K562 (cell line): ENCODE data around the gene FOXA3. TPM values are rescaled to one million over a fixed set of nuclear protein-coding genes. Genes with fewer than 3 reads are reported as not detected.
A peak's percentile ranks its signal among the peaks of the same experiment; 100 is the strongest.

ENCODE experiments used
- CLOCK ChIP-seq: fragments of 250-450 bp; sonication (Bioruptor Pico); IDR thresholded peaks from 2 replicates; pipeline ENCODE4 v1.4.0; 2020; ENCODE audit warnings: mild to moderate bottlenecking, moderate library complexity, borderline replicate concordance
- CSDE1 ChIP-seq, 2 experiments: fragments of 450-650 bp; IDR thresholded peaks; 2 replicates each; pipeline ENCODE4 v1.6.1; 2016; ENCODE audit warnings: mild to moderate bottlenecking in 1 of 2
- JUNB ChIP-seq: fragments of 450-650 bp; formaldehyde crosslinking; conservative IDR thresholded peaks from 2 replicates; pipeline ENCODE4 v1.4.0; 2020; ENCODE audit warnings: mild to moderate bottlenecking
- MAX ChIP-seq: sonication (generic); formaldehyde crosslinking; IDR thresholded peaks from 2 replicates; pipeline ENCODE4 v1.9.0; 2022; ENCODE audit warnings: mild to moderate bottlenecking, missing genetic modification reagents
- RFX5 ChIP-seq: IDR thresholded peaks from 2 replicates; pipeline ENCODE4 v1.6.1; 2011; ENCODE audit warnings: low read depth, mild to moderate bottlenecking, improper control_type of control experiment, low read length
- TCFL5 ChIP-seq: fragments of 250-450 bp; sonication (Bioruptor Pico); conservative IDR thresholded peaks from 2 replicates; pipeline ENCODE4 v1.6.1; 2021; ENCODE audit warnings: mild to moderate bottlenecking, moderate library complexity, matching md5 sums
- ZEB2 ChIP-seq: fragments of 450-650 bp; IDR thresholded peaks from 2 replicates; pipeline ENCODE4 v1.6.1; 2016
- ZNF121 ChIP-seq: sonication (generic); formaldehyde crosslinking; conservative IDR thresholded peaks from 2 replicates; pipeline ENCODE4 v1.8.0; 2022; ENCODE audit warnings: missing genetic modification reagents
- polyA plus RNA-seq, 8 experiments: library from polyadenylated mRNA; depleted of rRNA in 4 of 8; stranded (reverse) in 5 of 8; unstranded in 3 of 8; fragments of >200 nt; fragmentation: Nextera tagmentation in 2 of 8; fragmentation: Illumina TruSeq in 1 of 8; extraction: Ambion mirVana in 2 of 8; extraction: Trizol in 1 of 8; gene quantifications; 2 replicates each; pipeline versions ENCODE4 v1.2.1 to v1.2.3, GENCODE V29; 2011 to 2014; ENCODE audit warnings: inconsistent platforms in 1 of 8, missing spikeins in 1 of 8
- total RNA-seq, 7 experiments: library from RNA; depleted of rRNA in 6 of 7; stranded (reverse); fragments of >200 nt in 6 of 7; fragmentation: Illumina TruSeq in 2 of 7; extraction: Trizol in 2 of 7; gene quantifications; 2 replicates each; pipeline versions ENCODE4 v1.2.1 to v1.2.3, GENCODE V29; 2011 to 2021; ENCODE audit warnings: low replicate concordance in 1 of 7
- TF ChIP-seq, protein P1 (sequence below): sonication (generic); formaldehyde crosslinking; IDR thresholded peaks from 2 replicates; pipeline ENCODE4 v1.8.0; 2022; ENCODE audit warnings: missing genetic modification reagents, mild to moderate bottlenecking, borderline replicate concordance
- TF ChIP-seq, protein P2 (sequence below): fragments of 200-800 bp; sonication (Bioruptor generic); IDR thresholded peaks from 2 replicates; pipeline ENCODE4 v1.6.1; 2016; ENCODE audit warnings: missing genetic modification characterization, missing compliant biosample characterization

Gene FOXA3
- total and polyA plus RNA-seq, 9 of the 15 experiments (the other 6 are each of a cell fraction or from before 2014, with no cell fraction given) = 1.3 to 15.5 (median 4.7) TPM

DNA sequence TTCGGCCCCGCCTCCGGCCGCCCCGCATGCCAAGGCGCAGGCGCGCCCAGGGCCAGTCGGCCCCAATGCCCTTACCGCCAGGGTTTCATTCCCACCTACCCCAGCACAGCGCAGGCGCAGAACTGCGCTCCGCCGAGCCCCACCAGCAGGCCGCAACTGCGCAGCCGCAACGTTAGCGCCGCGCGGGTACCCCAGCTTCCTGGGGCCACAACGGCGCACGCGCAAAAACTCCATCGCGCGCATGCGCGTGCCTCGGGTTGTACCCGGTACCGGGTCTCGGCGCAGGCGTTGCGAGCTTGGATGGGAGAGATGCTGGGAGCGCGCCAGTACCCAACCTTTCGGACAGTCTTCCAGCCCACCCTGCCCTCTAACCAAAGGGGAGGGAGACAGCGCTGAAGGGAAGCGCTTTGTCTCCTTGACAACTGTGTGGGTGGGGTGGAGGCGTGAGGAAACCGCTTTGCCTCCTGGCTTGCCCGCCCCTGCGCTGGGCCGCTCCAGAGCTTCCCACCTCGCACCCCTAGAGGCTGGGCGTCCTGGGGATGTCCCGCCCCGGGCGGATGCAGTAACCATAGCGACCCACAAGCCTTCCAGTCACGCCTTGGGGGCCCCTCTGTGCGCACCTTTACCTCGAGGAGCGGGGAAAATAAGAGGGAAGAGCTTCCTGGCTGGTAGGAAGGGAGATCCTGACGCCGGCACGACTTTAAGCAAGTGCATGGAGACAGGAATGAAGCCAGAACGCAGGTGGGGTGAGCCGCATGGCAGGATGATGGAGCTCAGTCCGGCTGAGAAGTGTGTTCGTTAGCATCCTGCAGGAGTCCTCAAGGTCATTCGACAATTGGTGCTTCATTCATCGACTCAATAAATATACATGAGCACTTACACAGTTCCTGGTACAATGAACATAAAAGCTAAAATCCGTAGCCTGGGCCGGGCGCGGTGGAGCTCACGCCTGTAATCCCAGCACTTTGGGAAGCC, 38.8 kb downstream of the FOXA3 start (continued):
- TF ChIP-seq, protein P1, sequence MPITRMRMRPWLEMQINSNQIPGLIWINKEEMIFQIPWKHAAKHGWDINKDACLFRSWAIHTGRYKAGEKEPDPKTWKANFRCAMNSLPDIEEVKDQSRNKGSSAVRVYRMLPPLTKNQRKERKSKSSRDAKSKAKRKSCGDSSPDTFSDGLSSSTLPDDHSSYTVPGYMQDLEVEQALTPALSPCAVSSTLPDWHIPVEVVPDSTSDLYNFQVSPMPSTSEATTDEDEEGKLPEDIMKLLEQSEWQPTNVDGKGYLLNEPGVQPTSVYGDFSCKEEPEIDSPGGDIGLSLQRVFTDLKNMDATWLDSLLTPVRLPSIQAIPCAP (CRISPR knock-in tag) = no peak
- TF ChIP-seq ZEB2 (peak; percentile 73), CLOCK (no peak), MAX (CRISPR knock-in tag) (peak; percentile 8; the same call in 1 of the 2 replicates), ZNF121 (CRISPR knock-in tag) (no peak), CSDE1 (IDR thresholded peaks at IDR 0.05) (peak in 1 of 2 experiments; percentile 65; a peak in 2 of 4 replicates), RFX5 (no peak), JUNB (CRISPR knock-in tag) (0 out of 2 replicates have a peak, but pooled peaks have one; percentile 10), TCFL5 (CRISPR knock-in tag) (no peak)
- TF ChIP-seq, protein P2, sequence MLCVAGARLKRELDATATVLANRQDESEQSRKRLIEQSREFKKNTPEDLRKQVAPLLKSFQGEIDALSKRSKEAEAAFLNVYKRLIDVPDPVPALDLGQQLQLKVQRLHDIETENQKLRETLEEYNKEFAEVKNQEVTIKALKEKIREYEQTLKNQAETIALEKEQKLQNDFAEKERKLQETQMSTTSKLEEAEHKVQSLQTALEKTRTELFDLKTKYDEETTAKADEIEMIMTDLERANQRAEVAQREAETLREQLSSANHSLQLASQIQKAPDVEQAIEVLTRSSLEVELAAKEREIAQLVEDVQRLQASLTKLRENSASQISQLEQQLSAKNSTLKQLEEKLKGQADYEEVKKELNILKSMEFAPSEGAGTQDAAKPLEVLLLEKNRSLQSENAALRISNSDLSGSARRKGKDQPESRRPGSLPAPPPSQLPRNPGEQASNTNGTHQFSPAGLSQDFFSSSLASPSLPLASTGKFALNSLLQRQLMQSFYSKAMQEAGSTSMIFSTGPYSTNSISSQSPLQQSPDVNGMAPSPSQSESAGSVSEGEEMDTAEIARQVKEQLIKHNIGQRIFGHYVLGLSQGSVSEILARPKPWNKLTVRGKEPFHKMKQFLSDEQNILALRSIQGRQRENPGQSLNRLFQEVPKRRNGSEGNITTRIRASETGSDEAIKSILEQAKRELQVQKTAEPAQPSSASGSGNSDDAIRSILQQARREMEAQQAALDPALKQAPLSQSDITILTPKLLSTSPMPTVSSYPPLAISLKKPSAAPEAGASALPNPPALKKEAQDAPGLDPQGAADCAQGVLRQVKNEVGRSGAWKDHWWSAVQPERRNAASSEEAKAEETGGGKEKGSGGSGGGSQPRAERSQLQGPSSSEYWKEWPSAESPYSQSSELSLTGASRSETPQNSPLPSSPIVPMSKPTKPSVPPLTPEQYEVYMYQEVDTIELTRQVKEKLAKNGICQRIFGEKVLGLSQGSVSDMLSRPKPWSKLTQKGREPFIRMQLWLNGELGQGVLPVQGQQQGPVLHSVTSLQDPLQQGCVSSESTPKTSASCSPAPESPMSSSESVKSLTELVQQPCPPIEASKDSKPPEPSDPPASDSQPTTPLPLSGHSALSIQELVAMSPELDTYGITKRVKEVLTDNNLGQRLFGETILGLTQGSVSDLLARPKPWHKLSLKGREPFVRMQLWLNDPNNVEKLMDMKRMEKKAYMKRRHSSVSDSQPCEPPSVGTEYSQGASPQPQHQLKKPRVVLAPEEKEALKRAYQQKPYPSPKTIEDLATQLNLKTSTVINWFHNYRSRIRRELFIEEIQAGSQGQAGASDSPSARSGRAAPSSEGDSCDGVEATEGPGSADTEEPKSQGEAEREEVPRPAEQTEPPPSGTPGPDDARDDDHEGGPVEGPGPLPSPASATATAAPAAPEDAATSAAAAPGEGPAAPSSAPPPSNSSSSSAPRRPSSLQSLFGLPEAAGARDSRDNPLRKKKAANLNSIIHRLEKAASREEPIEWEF = no peak
